K562 (cell line): ENCODE measurements around the gene PLP2. TPM values are rescaled to one million over a fixed set of nuclear protein-coding genes. Genes with fewer than 3 reads are reported as not detected.
A peak's percentile ranks its signal among the peaks of the same experiment; 100 is the strongest.

Experiments
- FIP1L1 ChIP-seq: fragments of 200-400 bp; formaldehyde crosslinking; IDR thresholded peaks from 2 replicates; pipeline ENCODE4 v1.6.1; 2018; ENCODE audit warnings: mild to moderate bottlenecking, low read depth, low read length; ENCODE audit not compliant: poor library complexity, severe bottlenecking
- HDAC6 ChIP-seq: IDR thresholded peaks from 2 replicates; pipeline ENCODE4 v1.6.1; 2012; ENCODE audit warnings: low read depth, mild to moderate bottlenecking, control low read depth, inconsistent platforms, low read length, moderate library complexity
- KAT2B ChIP-seq: IDR thresholded peaks from one replicate; pipeline ENCODE4 v1.6.1; 2012; ENCODE audit warnings: low read depth, mild to moderate bottlenecking, control low read depth, inconsistent platforms, low read length, moderate library complexity
- ZNF445 ChIP-seq: fragments of 250-450 bp; sonication (Bioruptor Pico); IDR thresholded peaks from 2 replicates; pipeline ENCODE4 v1.4.0; 2020; ENCODE audit warnings: low read depth, mild to moderate bottlenecking, moderate library complexity
- ZNF785 ChIP-seq: fragments of 250-450 bp; sonication (Bioruptor Pico); IDR thresholded peaks from 2 replicates; pipeline ENCODE4 v1.4.0; 2020; ENCODE audit warnings: mild to moderate bottlenecking
- polyA plus RNA-seq, 8 experiments: library from polyadenylated mRNA; depleted of rRNA in 4 of 8; stranded (reverse) in 5 of 8; unstranded in 3 of 8; fragments of >200 nt; fragmentation: Nextera tagmentation in 2 of 8; fragmentation: Illumina TruSeq in 1 of 8; extraction: Ambion mirVana in 2 of 8; extraction: Trizol in 1 of 8; gene quantifications; 2 replicates each; pipeline versions ENCODE4 v1.2.1 to v1.2.3, GENCODE V29; 2011 to 2014; ENCODE audit warnings: inconsistent platforms in 1 of 8, missing spikeins in 1 of 8
- total RNA-seq, 7 experiments: library from RNA; depleted of rRNA in 6 of 7; stranded (reverse); fragments of >200 nt in 6 of 7; fragmentation: Illumina TruSeq in 2 of 7; extraction: Trizol in 2 of 7; gene quantifications; 2 replicates each; pipeline versions ENCODE4 v1.2.1 to v1.2.3, GENCODE V29; 2011 to 2021; ENCODE audit warnings: low replicate concordance in 1 of 7
- TF ChIP-seq, protein P1 (sequence below): fragments of 250-450 bp; sonication (Bioruptor Pico); IDR thresholded peaks from 2 replicates; pipeline ENCODE4 v1.4.0; 2020
- TF ChIP-seq, protein P2 (sequence below): fragments of 250-450 bp; sonication (Bioruptor Pico); IDR thresholded peaks from 2 replicates; pipeline ENCODE4 v1.8.0; 2021; ENCODE audit warnings: borderline replicate concordance, mild to moderate bottlenecking, moderate library complexity; ENCODE audit not compliant: poor library complexity, severe bottlenecking
- TF ChIP-seq, protein P3 (sequence below): sonication (generic); formaldehyde crosslinking; IDR thresholded peaks from 2 replicates; pipeline ENCODE4 v1.8.1; 2023; ENCODE audit warnings: mild to moderate bottlenecking, missing genetic modification reagents
- TF ChIP-seq, protein P4 (sequence below): fragments of 450-650 bp; IDR thresholded peaks from 2 replicates; pipeline ENCODE4 v1.6.1; 2016; ENCODE audit warnings: mild to moderate bottlenecking
- TF ChIP-seq, protein P5 (sequence below), 2 experiments: fragments of 450-650 bp; IDR thresholded peaks; 2 replicates each; pipeline ENCODE4 v1.6.1; 2016
- TF ChIP-seq, protein P6 (sequence below), 2 experiments: fragments of 450-650 bp in 1 of 2; sonication (generic) in 1 of 2; formaldehyde crosslinking in 1 of 2; IDR thresholded peaks in 1 of 2; conservative IDR thresholded peaks in 1 of 2; 2 replicates each; pipeline versions ENCODE4 v1.6.1 to v1.8.1; 2016 to 2023; ENCODE audit warnings: mild to moderate bottlenecking in 2 of 2, moderate library complexity in 2 of 2, inconsistent platforms in 1 of 2, missing genetic modification reagents in 1 of 2

The PLP2 gene
- total and polyA plus RNA-seq, 9 of the 15 experiments (the other 6 are each of a cell fraction or from before 2014, with no cell fraction given): 34.7 to 236 (median 112) TPM

DNA sequence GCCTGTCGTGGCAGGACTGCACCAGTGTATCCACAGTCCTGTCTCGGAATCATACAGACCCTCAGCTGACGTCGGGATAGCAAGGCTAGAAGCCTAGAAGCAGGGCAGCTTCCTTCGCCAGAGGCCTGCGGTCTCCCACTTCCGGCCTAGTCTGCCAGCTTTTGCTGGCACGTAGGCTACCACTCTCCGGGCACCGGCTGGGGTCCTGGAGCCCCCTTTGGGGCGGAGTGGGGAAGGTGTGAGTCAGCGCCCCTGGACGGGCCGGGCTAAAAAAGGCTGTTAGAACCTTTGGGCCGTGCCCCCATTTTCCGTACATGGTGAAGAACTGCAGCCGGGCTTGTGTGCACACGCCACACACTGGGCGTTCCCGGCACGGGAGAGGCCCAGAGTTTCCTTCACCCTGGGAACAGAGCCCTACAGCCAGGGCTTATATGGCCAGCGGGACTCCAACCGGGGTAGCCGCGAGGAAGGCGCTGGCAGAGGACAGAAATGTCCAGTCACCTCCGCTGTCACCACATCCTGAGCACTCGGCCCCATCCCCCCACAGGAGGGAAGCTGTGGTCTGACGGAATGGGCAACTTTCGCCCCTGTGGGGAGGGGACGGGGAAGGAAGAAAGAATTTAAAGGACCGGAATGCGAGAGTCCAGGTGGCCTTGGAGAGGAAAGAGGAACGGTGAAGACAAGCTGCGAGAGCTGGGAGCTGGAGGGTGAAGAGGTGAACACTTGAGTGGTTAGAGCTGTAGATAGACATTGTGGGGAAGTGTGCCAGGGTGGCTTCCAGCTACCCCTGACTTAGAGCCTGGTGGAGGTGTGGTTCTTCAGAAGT is 4.6 kb upstream of the PLP2 start (continued):
- TF ChIP-seq, protein P1, sequence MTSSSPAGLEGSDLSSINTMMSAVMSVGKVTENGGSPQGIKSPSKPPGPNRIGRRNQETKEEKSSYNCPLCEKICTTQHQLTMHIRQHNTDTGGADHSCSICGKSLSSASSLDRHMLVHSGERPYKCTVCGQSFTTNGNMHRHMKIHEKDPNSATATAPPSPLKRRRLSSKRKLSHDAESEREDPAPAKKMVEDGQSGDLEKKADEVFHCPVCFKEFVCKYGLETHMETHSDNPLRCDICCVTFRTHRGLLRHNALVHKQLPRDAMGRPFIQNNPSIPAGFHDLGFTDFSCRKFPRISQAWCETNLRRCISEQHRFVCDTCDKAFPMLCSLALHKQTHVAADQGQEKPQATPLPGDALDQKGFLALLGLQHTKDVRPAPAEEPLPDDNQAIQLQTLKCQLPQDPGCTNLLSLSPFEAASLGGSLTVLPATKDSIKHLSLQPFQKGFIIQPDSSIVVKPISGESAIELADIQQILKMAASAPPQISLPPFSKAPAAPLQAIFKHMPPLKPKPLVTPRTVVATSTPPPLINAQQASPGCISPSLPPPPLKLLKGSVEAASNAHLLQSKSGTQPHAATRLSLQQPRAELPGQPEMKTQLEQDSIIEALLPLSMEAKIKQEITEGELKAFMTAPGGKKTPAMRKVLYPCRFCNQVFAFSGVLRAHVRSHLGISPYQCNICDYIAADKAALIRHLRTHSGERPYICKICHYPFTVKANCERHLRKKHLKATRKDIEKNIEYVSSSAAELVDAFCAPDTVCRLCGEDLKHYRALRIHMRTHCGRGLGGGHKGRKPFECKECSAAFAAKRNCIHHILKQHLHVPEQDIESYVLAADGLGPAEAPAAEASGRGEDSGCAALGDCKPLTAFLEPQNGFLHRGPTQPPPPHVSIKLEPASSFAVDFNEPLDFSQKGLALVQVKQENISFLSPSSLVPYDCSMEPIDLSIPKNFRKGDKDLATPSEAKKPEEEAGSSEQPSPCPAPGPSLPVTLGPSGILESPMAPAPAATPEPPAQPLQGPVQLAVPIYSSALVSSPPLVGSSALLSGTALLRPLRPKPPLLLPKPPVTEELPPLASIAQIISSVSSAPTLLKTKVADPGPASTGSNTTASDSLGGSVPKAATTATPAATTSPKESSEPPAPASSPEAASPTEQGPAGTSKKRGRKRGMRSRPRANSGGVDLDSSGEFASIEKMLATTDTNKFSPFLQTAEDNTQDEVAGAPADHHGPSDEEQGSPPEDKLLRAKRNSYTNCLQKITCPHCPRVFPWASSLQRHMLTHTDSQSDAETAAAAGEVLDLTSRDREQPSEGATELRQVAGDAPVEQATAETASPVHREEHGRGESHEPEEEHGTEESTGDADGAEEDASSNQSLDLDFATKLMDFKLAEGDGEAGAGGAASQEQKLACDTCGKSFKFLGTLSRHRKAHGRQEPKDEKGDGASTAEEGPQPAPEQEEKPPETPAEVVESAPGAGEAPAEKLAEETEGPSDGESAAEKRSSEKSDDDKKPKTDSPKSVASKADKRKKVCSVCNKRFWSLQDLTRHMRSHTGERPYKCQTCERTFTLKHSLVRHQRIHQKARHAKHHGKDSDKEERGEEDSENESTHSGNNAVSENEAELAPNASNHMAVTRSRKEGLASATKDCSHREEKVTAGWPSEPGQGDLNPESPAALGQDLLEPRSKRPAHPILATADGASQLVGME: no peak
- TF ChIP-seq HDAC6: no peak
- TF ChIP-seq FIP1L1: no peak
- TF ChIP-seq, protein P2, sequence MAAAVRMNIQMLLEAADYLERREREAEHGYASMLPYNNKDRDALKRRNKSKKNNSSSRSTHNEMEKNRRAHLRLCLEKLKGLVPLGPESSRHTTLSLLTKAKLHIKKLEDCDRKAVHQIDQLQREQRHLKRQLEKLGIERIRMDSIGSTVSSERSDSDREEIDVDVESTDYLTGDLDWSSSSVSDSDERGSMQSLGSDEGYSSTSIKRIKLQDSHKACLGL (CRISPR knock-in tag): no peak
- TF ChIP-seq, protein P3, sequence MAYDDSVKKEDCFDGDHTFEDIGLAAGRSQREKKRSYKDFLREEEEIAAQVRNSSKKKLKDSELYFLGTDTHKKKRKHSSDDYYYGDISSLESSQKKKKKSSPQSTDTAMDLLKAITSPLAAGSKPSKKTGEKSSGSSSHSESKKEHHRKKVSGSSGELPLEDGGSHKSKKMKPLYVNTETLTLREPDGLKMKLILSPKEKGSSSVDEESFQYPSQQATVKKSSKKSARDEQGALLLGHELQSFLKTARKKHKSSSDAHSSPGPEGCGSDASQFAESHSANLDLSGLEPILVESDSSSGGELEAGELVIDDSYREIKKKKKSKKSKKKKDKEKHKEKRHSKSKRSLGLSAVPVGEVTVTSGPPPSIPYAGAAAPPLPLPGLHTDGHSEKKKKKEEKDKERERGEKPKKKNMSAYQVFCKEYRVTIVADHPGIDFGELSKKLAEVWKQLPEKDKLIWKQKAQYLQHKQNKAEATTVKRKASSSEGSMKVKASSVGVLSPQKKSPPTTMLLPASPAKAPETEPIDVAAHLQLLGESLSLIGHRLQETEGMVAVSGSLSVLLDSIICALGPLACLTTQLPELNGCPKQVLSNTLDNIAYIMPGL (CRISPR knock-in tag): no peak
- TF ChIP-seq, protein P4, sequence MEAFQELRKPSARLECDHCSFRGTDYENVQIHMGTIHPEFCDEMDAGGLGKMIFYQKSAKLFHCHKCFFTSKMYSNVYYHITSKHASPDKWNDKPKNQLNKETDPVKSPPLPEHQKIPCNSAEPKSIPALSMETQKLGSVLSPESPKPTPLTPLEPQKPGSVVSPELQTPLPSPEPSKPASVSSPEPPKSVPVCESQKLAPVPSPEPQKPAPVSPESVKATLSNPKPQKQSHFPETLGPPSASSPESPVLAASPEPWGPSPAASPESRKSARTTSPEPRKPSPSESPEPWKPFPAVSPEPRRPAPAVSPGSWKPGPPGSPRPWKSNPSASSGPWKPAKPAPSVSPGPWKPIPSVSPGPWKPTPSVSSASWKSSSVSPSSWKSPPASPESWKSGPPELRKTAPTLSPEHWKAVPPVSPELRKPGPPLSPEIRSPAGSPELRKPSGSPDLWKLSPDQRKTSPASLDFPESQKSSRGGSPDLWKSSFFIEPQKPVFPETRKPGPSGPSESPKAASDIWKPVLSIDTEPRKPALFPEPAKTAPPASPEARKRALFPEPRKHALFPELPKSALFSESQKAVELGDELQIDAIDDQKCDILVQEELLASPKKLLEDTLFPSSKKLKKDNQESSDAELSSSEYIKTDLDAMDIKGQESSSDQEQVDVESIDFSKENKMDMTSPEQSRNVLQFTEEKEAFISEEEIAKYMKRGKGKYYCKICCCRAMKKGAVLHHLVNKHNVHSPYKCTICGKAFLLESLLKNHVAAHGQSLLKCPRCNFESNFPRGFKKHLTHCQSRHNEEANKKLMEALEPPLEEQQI: no peak
- TF ChIP-seq ZNF445 (CRISPR knock-in tag): no peak
- no peak for TF ChIP-seq ZNF785 (CRISPR knock-in tag)
- TF ChIP-seq, protein P5, sequence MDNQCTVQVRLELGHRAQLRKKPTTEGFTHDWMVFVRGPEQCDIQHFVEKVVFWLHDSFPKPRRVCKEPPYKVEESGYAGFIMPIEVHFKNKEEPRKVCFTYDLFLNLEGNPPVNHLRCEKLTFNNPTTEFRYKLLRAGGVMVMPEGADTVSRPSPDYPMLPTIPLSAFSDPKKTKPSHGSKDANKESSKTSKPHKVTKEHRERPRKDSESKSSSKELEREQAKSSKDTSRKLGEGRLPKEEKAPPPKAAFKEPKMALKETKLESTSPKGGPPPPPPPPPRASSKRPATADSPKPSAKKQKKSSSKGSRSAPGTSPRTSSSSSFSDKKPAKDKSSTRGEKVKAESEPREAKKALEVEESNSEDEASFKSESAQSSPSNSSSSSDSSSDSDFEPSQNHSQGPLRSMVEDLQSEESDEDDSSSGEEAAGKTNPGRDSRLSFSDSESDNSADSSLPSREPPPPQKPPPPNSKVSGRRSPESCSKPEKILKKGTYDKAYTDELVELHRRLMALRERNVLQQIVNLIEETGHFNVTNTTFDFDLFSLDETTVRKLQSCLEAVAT (IDR thresholded peaks at IDR 0.05): 0 out of 4 replicates have a peak, but pooled peaks have one; percentile 31 to 64
- no peak for TF ChIP-seq KAT2B
- TF ChIP-seq, protein P6, sequence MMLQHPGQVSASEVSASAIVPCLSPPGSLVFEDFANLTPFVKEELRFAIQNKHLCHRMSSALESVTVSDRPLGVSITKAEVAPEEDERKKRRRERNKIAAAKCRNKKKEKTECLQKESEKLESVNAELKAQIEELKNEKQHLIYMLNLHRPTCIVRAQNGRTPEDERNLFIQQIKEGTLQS (IDR thresholded peaks at IDR 0.05): peak; percentile 43; the same call in 1 of the 2 replicates
- TF ChIP-seq, protein P6 (CRISPR knock-in tag; conservative IDR thresholded peaks at IDR 0.05): no peak
